Renal cortical epithelial cell (primary cell): ENCODE measurements around the gene ST7. TPM values are rescaled to one million over a fixed set of nuclear protein-coding genes. Genes with fewer than 3 reads are reported as not detected.

Source experiments
- DNase-seq: peaks from one replicate; pipeline ENCODE4 v3.0.0-alpha.2; 2011; ENCODE audit warnings: low read depth
- total RNA-seq: library from RNA; depleted of rRNA; stranded (reverse); fragments of >200 nt; gene quantifications from 2 replicates; pipeline ENCODE4 v1.2.3, GENCODE V29; 2014

The ST7 gene
- total RNA-seq, 1 donor from 2014 or later: 20.7 TPM

DNA sequence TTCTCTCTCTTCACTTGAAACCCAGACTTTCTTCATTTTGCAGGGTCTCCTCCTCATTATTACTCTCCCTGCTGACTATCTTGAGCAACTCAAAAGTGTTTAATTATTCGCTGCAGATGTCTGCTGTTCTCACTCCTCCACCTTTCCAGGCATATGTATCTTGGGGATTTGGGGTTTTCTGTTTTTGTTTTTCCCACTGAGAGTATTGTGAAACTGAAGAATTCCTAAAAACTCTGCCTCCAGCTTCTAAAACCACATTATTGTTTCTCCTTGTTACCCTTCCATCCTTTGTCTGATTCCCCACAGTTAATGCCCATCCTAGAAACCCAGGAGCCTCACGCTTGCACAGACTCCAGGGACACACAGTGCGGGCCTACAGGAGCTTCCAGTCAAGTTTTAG, 318.3 kb downstream of the ST7 start:
- DNase-seq: no peak

DNA sequence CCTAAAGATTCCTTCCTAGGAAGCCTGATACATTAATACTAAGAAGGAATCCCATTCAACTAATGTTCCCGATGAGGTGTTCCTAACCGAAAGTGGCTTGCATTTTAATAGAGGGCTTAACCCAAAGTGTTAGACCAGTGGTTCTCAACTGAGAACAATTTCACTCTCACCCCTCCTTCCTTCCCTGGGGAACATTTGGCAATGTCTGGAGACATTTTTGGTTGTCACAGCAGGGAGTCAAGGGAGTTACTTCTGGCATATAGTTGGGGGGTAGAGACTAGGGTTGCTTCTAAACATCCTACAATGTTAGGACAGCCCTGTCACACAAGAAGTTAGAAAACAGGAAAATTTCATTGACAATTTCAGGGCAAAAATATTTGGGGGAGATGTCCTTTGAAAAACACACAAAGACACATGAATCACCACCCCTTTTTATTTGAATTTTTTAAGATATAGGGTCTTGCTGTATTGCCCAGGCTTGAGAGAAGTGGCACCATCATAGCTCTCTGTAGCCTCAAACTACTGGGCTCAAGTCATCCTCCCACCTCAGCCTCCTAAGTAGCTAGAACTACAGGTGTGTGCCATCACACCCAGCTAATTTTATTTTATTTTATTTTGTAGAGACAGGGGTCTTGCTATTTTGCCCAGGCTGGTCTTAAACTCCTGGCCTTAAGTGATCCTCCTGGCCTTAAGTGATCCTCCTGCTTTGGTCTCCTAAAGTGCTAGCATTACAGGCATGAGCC, 318.9 kb downstream of the ST7 start:
- DNase-seq: no peak

DNA sequence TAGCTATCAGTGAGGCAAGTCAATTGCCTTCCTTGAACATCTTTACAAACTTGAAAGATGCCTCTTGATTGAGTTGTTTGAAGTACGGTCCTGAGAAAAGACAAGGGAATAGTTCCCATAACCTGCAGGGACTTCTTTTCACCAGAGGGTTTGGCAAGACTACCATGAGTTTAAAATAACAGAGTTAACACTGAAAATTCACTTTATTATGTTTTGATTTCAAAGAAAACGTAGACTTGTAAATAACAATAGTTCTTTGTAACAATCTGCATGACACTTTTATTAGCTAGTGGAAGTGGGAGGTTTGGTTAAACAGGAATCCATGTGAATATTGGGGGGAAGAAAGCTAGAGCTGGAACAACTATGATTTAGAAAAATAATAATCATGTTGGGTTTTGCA, 320.0 kb downstream of the ST7 start:
- no peak for DNase-seq

DNA sequence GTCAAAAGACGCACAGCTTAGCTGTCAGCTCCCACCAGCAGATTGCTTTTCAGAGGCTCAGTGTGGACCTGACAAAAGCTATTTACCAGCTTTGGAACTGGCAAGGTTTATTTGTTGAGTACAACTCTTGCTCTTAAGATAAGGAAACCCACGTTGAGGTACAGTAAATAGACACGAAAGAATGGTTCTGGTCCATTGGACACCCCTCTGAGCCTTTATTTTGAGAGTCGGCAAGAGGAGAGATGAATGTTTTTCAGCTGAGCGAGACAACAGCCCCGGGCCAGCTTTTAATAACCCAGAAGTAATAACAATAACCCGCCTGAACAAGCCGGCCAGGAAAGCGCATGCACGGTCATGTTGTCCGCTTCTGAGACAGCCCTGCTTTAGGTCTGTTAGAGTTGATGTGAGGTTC, 320.5 kb downstream of the ST7 start:
- peak; percentile 54 for DNase-seq

DNA sequence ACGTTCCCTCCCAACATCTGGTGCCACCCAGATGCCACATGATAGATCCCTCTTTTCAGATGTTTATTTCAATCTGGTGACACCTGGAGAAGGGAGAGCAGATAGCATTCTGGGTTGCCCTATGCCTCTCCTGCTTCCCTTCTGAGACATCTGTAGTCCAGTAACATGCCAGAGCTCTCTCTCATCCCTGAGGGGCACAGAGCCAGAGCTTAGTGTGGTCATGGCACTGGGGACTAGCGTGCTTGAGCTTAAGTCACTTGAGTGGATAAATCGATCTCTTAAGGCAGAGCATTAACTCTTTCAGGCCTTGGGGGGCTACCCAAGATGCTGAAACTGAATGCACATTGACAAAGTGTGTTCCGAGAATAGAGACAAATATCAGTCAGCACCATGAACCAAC, 321.6 kb downstream of the ST7 start:
- no peak for DNase-seq

DNA sequence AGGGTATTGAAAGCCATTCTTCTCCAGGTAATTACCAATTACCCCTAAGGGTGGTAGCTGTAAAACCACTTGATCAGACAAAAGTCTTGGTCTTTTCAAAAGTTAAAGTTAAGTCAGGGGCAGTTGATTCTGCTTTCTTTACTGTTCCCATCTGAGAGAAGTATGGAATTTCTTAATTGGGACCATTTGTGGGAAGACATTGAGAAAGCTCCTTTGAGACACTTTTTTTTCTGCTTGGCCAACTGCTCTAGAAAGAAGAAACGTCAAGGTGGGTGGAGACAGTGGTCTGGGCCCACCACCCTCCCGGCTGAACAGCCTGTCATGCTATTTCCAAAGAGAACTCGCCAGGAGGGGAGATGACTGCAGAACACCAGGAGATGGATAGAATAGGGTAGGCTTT, 324.3 kb downstream of the ST7 start:
- no peak for DNase-seq

DNA sequence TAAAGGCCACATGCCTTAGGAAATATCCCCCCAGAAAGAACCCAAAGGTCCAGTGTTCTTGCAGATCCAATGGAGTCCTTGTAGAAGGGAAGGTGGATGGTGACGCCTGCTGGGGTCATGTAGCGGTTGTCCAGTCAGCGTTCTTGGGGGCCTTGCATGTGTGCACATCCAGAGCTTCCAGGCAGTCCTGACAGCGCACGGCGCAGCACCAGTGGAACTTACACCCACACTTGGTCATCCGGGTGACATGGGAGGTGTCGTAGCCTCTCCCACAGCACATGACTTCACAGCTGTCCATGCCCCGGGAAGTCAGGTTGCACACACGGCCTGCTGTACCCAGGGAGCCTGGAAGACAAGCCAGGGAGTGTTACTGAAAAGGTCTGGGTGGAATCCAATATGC, 324.7 kb downstream of the ST7 start:
- no peak for DNase-seq

DNA sequence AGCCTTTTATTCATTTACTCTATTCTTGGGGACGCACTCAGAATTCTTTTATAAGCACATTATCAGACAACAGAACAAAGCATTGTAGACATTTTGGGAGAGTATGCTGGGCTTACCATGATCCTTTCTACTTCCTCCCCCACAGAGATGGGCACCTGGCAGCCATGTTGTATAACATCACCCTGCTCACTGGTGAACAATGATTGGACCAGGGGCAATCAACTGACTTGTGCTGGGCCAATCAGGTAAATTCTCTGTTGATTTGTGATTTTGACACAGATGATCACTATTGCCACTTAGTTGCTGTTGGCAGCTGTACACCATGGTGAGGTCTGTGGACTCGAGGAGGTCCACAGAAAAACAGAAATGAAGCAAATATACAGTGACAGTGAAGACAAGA, 325.9 kb downstream of the ST7 start:
- DNase-seq: no peak

Other genes with a start within 250 kb of the ST7 start
- 314 and 390 TPM in 2 replicates for gene CAPZA2, start 90.9 kb upstream of the ST7 start, total RNA-seq